Omental fat pad (tissue), 4 donors: ENCODE measurements around the gene TBC1D3. TPM values are rescaled to one million over a fixed set of nuclear protein-coding genes. Genes with fewer than 3 reads are reported as not detected.
"Not testable (repeated sequence)": the region's sequence is repeated elsewhere in the genome, so short reads cannot be mapped to it uniquely, and the experiment has no call there.

ENCODE experiments used
- ATAC-seq: fragments of 150-250 bp; one replicate; pipeline ENCODE4 v1.9.1; 2016; ENCODE audit warnings: mild to moderate bottlenecking, moderate library complexity; ENCODE audit not compliant: low FRiP score
- DNase-seq: peaks from one replicate; pipeline ENCODE4 v3.0.0-alpha.2; 2019; ENCODE audit warnings: low spot score
- small RNA-seq: library from RNA; depleted of rRNA; stranded (forward); fragments of <200 nt; gene quantifications from one replicate; pipeline ENCODE3, GENCODE V24; 2016
- total RNA-seq, 4 donors: library from RNA; depleted of rRNA; stranded (reverse); fragments of >200 nt; gene quantifications; one replicate each; pipeline ENCODE4 v1.1.0, GENCODE V29; 2016

The TBC1D3 gene
- not detected for total RNA-seq

DNA sequence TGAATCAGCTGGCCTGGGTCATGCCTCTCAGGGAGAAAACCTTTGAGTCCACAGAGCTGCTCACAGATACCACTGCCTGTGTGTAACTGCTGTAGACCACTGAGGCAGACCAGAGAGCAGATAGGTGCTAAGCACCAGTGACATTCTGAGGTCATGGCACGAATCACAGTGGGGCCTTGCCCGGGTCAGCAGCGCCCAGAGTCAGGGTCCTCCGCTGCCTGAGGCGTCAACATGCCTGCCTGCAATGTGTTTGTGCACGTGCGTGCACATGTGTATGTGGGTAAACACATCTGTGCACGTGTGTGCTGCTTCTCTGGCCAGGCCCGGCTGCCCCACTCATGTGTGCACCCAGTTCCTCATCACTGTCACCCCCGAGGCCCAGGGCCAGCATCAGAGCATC is at the start of gene TBC1D3:
TBC1D3 (minus strand) TSS at position 101 of the 400 bp plus-strand sequence. CDS start 1,526 bp downstream, outside the sequence.
- not testable (repeated sequence) for DNase-seq, ATAC-seq

GRCh38 chr17:38232790-38233189 is 40.4 kb upstream of the TBC1D3 start:
- DNase-seq: not testable (repeated sequence)
- peak; percentile 97 for ATAC-seq

GRCh38 chr17:38225844-38226495 is 33.6 kb upstream of the TBC1D3 start:
- not testable (repeated sequence) for DNase-seq, ATAC-seq

GRCh38 chr17:38220867-38221266 is 28.5 kb upstream of the TBC1D3 start:
- not testable (repeated sequence) for ATAC-seq, DNase-seq

DNA sequence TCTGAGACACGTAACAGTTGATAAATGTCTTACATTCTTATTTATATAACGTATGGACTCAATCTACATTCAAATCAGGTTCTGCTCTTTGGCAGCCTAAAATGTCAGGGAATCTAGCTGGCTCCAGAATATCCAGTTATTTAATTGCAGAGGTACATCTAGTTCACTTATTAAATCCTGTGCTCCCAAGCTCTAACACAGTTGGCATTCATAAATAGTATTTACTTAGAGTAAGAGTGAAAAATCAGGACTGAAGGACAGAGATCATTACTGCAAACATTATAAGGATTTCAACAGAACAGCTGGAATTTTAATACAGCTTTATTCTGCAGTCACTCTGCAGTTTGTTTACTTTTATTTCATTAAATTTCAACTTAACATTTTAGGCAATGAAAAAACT is 7.9 kb upstream of the TBC1D3 start:
- not testable (repeated sequence) for ATAC-seq, DNase-seq

DNA sequence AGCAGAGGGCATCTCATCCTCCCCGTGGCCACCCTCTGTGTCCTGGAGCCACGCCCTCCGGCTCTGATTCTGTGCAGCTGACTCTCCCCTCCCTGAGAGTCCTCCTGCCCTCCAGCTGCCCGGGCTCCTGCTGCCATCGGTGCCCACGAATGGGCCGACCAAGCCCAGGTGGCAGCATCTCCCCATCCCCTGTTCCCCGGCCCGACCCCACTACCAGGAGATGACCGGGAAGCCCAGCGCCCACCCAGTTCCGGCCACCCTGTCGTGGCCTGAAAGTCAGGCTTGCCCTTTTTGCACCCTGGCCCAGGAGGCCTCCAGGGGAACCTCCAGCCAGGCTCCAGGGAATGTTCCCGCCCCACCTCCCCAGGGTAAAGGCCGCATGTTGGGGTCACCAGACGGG is 57.5 kb downstream of the TBC1D3 start:
- DNase-seq, ATAC-seq: not testable (repeated sequence)

Small RNAs within 50 kb of the gene (small RNA-seq; reads per million reads assigned to genes)
- gene RF00019 (not detected), gene RNA5SP526 (not detected)

Other genes starting within 250 kb of the TBC1D3 start
- 10 to 100 TPM in 3 of 4 donors, 1 to 10 TPM in 1; 9.7 to 13.9 (median 12.2) TPM for gene TBC1D3L, start 203.5 kb downstream of the TBC1D3 start, total RNA-seq
- under 1 TPM in 1 of 4 donors, not detected in 3; 0.28 TPM for gene TBC1D3D, start 188.6 kb downstream of the TBC1D3 start, total RNA-seq
- under 1 TPM in 1 of 4 donors, not detected in 3; 0.79 TPM for gene TBC1D3C, start 123.9 kb downstream of the TBC1D3 start, total RNA-seq
- gene TBC1D3E, start 64.6 kb downstream of the TBC1D3 start, total RNA-seq: not detected
- 10 to 100 TPM; 19.1 to 38.4 (median 31.6) TPM for gene MRPL45, start 104.6 kb upstream of the TBC1D3 start, total RNA-seq
- gene GPR179, start 151.4 kb upstream of the TBC1D3 start, total RNA-seq: not detected
- 10 to 100 TPM; 10.2 to 17.7 (median 12.9) TPM for gene SOCS7, start 159.3 kb upstream of the TBC1D3 start, total RNA-seq
- 10 to 100 TPM; 22.7 to 70.9 (median 30.1) TPM for gene ARHGAP23, start 235.9 kb upstream of the TBC1D3 start, total RNA-seq